ENCODE data around the gene ACTN3. TPM values are rescaled to one million over a fixed set of nuclear protein-coding genes. Genes with fewer than 3 reads are reported as not detected.

Gene ACTN3
- polyA plus RNA-seq, 1 donor from 2014 or later, result not detected

- Histone ChIP-seq H3K9me3 (ENCODE audit: low read length) (no peaks in the 10 kb centered on the region), H2AFZ (ENCODE audit: low read depth, low read length) (no peak overlapping the region), H3K9me2 (ENCODE audit: insufficient read depth, low read length) (no peaks in the 10 kb centered on the region), H4K20me1 (ENCODE audit: insufficient read depth) (no peaks in the 10 kb centered on the region), H3K27me3 (ENCODE audit: insufficient read depth, low read depth, low read length) (no peaks in the 10 kb centered on the region), H3K4me3 (ENCODE audit: low read length) (no peak overlapping the region), H3K79me2 (replicated peaks; ENCODE audit: insufficient read depth, low read length) (peaks cover 17% of the 10 kb centered on the region), H3F3A (ENCODE audit: insufficient read depth, low read length, poor library complexity, severe bottlenecking) (no peaks in the 10 kb centered on the region), H3K9ac (ENCODE audit: low read length) (no peak overlapping the region), H3K4me2 (ENCODE audit: low read length) (no peak overlapping the region), H3K27ac (ENCODE audit: low read length) (no peak overlapping the region), H3K36me3 (ENCODE audit: insufficient read depth, low read length) (no peaks in the 10 kb centered on the region)
- TF ChIP-seq RAD21 (conservative IDR thresholded peaks at IDR 0.05) (no peak), SMC3 (conservative IDR thresholded peaks at IDR 0.05; ENCODE audit: poor library complexity) (no peak), EP300 (conservative IDR thresholded peaks at IDR 0.05; ENCODE audit: poor library complexity, severe bottlenecking) (no peak), MXI1 (conservative IDR thresholded peaks at IDR 0.05; ENCODE audit: poor library complexity, severe bottlenecking) (no peak), EZH2 (IDR thresholded peaks at IDR 0.05; ENCODE audit: borderline replicate concordance, insufficient read depth, low read length, poor library complexity, severe bottlenecking) (no peak), POLR2AphosphoS5 (IDR thresholded peaks at IDR 0.05) (no peak), TAF1 (IDR thresholded peaks at IDR 0.05; ENCODE audit: low read depth) (no peak), CTCF (IDR thresholded peaks at IDR 0.05; ENCODE audit: poor library complexity, severe bottlenecking) (no peak)
- TF ChIP-seq, protein P1, sequence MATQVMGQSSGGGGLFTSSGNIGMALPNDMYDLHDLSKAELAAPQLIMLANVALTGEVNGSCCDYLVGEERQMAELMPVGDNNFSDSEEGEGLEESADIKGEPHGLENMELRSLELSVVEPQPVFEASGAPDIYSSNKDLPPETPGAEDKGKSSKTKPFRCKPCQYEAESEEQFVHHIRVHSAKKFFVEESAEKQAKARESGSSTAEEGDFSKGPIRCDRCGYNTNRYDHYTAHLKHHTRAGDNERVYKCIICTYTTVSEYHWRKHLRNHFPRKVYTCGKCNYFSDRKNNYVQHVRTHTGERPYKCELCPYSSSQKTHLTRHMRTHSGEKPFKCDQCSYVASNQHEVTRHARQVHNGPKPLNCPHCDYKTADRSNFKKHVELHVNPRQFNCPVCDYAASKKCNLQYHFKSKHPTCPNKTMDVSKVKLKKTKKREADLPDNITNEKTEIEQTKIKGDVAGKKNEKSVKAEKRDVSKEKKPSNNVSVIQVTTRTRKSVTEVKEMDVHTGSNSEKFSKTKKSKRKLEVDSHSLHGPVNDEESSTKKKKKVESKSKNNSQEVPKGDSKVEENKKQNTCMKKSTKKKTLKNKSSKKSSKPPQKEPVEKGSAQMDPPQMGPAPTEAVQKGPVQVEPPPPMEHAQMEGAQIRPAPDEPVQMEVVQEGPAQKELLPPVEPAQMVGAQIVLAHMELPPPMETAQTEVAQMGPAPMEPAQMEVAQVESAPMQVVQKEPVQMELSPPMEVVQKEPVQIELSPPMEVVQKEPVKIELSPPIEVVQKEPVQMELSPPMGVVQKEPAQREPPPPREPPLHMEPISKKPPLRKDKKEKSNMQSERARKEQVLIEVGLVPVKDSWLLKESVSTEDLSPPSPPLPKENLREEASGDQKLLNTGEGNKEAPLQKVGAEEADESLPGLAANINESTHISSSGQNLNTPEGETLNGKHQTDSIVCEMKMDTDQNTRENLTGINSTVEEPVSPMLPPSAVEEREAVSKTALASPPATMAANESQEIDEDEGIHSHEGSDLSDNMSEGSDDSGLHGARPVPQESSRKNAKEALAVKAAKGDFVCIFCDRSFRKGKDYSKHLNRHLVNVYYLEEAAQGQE (IDR thresholded peaks at IDR 0.05; ENCODE audit: borderline replicate concordance), result no peak
These were observed 37.6 kb upstream of the ACTN3 start for GRCh38 chr11:66509131-66509561.

GRCh38 chr11:66510271-66510989 is 36.3 kb upstream of the ACTN3 start, which contains the start of gene BBS1:
Gene BBS1, plus strand, starts transcription at chr11:66510635. Its CDS starts 25 bp downstream, at chr11:66510660.
- Histone ChIP-seq H3K36me3 (ENCODE audit: insufficient read depth, low read length) (no peaks in the 10 kb centered on the region), H4K20me1 (ENCODE audit: insufficient read depth) (no peaks in the 10 kb centered on the region), H3K9me3 (ENCODE audit: low read length) (no peaks in the 10 kb centered on the region), H3K79me2 (replicated peaks; ENCODE audit: insufficient read depth, low read length) (peaks cover 17% of the 10 kb centered on the region), H3K27me3 (ENCODE audit: insufficient read depth, low read depth, low read length) (no peaks in the 10 kb centered on the region), H3K4me2 (ENCODE audit: low read length) (peak within 1 kb of the TSS; percentile 100), H3K9me2 (ENCODE audit: insufficient read depth, low read length) (no peaks in the 10 kb centered on the region), H3K9ac (ENCODE audit: low read length) (peak within 1 kb of the TSS; percentile 85), H3K27ac (ENCODE audit: low read length) (peak within 1 kb of the TSS; percentile 85), H2AFZ (ENCODE audit: low read depth, low read length) (peak within 1 kb of the TSS; percentile 62), H3F3A (ENCODE audit: insufficient read depth, low read length, poor library complexity, severe bottlenecking) (no peaks in the 10 kb centered on the region), H3K4me3 (ENCODE audit: low read length) (peak within 1 kb of the TSS; percentile 97)
- peak; percentile 59 for TF ChIP-seq CTCF (IDR thresholded peaks at IDR 0.05; ENCODE audit: poor library complexity, severe bottlenecking)
- peak; percentile 54 for TF ChIP-seq RAD21 (conservative IDR thresholded peaks at IDR 0.05)
- peak; percentile 51 for TF ChIP-seq EP300 (conservative IDR thresholded peaks at IDR 0.05; ENCODE audit: poor library complexity, severe bottlenecking)
- peak; percentile 86 for TF ChIP-seq MXI1 (conservative IDR thresholded peaks at IDR 0.05; ENCODE audit: poor library complexity, severe bottlenecking)
- peak; percentile 95 for TF ChIP-seq TAF1 (IDR thresholded peaks at IDR 0.05; ENCODE audit: low read depth)
- TF ChIP-seq SMC3 (conservative IDR thresholded peaks at IDR 0.05; ENCODE audit: poor library complexity), result peak; percentile 72
- TF ChIP-seq EZH2 (IDR thresholded peaks at IDR 0.05; ENCODE audit: borderline replicate concordance, insufficient read depth, low read length, poor library complexity, severe bottlenecking), result no peak
- peak; percentile 96 for TF ChIP-seq POLR2AphosphoS5 (IDR thresholded peaks at IDR 0.05)
- TF ChIP-seq, protein P1 (IDR thresholded peaks at IDR 0.05; ENCODE audit: borderline replicate concordance), result peak; percentile 84

Data from neural cell (in vitro differentiated cells).